Amniotic epithelial cell (primary cell): Measurements from ENCODE around the gene GMCL2.
"Not testable (repeated sequence)": the region's sequence is repeated elsewhere in the genome, so short reads cannot be mapped to it uniquely, and the experiment has no call there.

Experiments
- DNase-seq: peaks from one replicate; pipeline ENCODE4 v3.0.0-alpha.2; 2010; ENCODE audit warnings: low read depth

GMCL2 gene

GRCh38 chr5:178187014-178187413, at the start of gene GMCL2:
GMCL2 (minus strand) TSS chr5:178187371; CDS start chr5:178187299, 72 bp downstream.
- DNase-seq, result no peak

- no peak for DNase-seq
Observed at GRCh38 chr5:178236679-178237078, 49.5 kb upstream of the GMCL2 start.

GRCh38 chr5:178236126-178236525, 49.0 kb upstream of the GMCL2 start:
- no peak for DNase-seq

GRCh38 chr5:178235588-178235974, 48.4 kb upstream of the GMCL2 start:
- no peak for DNase-seq

- peak; percentile 44 for DNase-seq
Observed at GRCh38 chr5:178234750-178235587, 47.8 kb upstream of the GMCL2 start.

- no peak for DNase-seq
Observed at GRCh38 chr5:178234121-178234749, 47.1 kb upstream of the GMCL2 start.

GRCh38 chr5:178232920-178233429, 45.8 kb upstream of the GMCL2 start:
- no peak for DNase-seq

GRCh38 chr5:178232124-178232919, 45.2 kb upstream of the GMCL2 start, which contains the start of gene PHYKPL:
PHYKPL (minus strand) TSS chr5:178232802; CDS start chr5:178232550, 252 bp downstream.
- DNase-seq, result peak; percentile 64

GRCh38 chr5:178231539-178232123, 44.5 kb upstream of the GMCL2 start:
- DNase-seq, result no peak

GRCh38 chr5:178230879-178231538, 43.8 kb upstream of the GMCL2 start:
- peak; percentile 17 for DNase-seq

- DNase-seq, result no peak
Observed at GRCh38 chr5:178229861-178230260, 42.7 kb upstream of the GMCL2 start.

GRCh38 chr5:178229111-178229510, 41.9 kb upstream of the GMCL2 start:
- DNase-seq, result not testable (repeated sequence)

GRCh38 chr5:178228609-178229008, 41.4 kb upstream of the GMCL2 start:
- DNase-seq, result no peak

GRCh38 chr5:178227929-178228328, 40.8 kb upstream of the GMCL2 start:
- DNase-seq, result no peak

- DNase-seq, result peak; percentile 52
Observed at GRCh38 chr5:178227138-178227659, 40.0 kb upstream of the GMCL2 start.

- DNase-seq, result no peak
Observed at GRCh38 chr5:178225174-178225573, 38.0 kb upstream of the GMCL2 start.

- DNase-seq, result no peak
Observed at GRCh38 chr5:178224403-178224802, 37.2 kb upstream of the GMCL2 start.

GRCh38 chr5:178223828-178224335, 36.7 kb upstream of the GMCL2 start:
- DNase-seq, result peak; percentile 49

GRCh38 chr5:178223196-178223773, 36.1 kb upstream of the GMCL2 start:
- no peak for DNase-seq

GRCh38 chr5:178222292-178222691, 35.1 kb upstream of the GMCL2 start:
- no peak for DNase-seq
